Fibroblast of skin of right biceps (primary cell): ENCODE results near the gene HAVCR2.
A peak's percentile ranks its signal among the peaks of the same experiment; 100 is the strongest.

Experiments used
- DNase-seq: peaks from one replicate; pipeline ENCODE4 v3.0.0-alpha.2; 2013

HAVCR2 gene

DNA sequence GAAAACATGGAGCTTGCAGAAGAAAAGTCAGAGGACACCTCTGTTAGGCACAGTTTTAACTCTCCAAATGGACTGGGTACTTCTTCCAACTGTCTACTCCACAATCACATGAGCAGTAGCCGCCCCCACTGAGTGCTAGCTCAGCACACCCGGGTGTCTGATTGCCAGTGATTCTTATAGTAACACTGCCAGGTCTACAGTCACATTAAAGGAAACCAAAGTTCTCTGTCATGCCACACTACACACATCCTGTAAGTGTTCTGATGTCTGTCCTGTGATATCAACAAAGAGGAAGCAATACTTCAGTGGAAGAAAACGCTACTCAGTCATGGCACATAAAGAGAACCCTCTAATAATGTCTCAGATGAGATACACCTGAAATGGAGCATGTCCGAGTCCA is at the start of gene HAVCR2:
TSS of gene HAVCR2 (minus strand) at position 69 of the 400 bp plus-strand sequence. CDS start at position 8, 61 bp downstream.
- DNase-seq, result no peak

DNA sequence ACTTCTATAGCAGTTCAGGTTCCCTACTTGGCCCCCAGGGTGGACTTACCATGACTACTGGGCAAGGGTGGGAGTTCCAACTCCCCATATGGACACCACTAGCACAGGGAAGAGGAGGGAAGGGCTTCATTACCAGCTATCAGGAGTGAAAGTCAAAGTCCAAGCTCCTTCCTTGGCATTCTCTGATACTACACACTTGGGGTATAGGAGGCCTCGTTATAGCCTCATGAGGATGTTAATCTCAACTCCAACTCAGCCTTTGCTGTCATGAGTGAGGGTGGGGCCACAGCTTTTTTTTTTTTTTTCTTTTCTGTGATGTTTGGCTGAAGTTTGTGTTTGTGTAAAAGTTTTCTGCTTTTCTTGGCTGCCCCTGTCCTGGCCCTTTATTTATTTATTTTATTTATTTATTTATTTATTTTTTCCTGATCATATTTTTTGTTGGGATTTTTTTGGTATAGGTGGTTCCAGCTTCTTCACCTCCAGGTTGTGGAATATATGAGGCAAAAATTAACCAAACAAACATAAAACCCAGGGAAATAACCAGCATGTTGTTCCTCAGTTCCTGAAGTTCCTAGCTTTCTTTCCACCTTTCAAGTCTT is 48.5 kb upstream of the HAVCR2 start:
- DNase-seq, result no peak

DNA sequence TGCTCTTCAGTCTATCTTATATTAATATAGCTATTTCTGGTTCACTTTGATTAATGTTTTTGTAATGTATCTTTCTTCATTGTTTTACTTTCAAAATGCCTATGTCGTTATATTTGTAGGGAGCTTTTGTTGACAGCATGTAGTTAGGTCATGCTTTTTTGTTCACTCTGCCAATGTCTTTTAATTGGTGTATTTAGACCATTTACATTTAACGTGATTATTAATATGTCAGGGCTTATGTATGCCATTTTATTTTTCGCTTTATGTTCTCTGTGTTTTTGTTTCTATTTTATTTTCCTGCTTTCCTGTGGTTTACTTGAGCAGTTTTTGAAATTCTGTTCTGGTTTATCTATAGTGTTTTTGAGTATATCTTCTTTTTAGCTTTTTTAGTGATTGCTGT is 46.5 kb upstream of the HAVCR2 start:
- DNase-seq, result no peak

DNA sequence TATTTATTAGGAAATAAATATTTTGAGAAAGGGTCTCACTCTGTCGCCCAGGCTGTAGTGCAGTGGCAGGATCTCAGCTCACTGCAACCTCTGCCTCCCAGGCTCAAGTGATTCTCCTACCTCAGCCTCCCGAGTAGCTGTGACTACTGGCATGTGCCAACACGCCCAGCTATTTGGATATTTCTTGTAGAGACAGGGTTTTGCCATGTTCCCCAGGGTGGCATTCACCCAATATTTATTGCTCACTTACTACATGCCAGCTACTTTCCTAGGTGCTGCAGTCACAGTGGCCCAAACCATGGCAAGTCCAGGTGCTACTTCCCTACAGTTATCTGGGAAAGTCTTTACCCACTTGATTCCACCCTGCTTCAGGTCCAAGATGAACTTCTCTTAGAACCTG is 42.2 kb upstream of the HAVCR2 start:
- DNase-seq, result no peak

DNA sequence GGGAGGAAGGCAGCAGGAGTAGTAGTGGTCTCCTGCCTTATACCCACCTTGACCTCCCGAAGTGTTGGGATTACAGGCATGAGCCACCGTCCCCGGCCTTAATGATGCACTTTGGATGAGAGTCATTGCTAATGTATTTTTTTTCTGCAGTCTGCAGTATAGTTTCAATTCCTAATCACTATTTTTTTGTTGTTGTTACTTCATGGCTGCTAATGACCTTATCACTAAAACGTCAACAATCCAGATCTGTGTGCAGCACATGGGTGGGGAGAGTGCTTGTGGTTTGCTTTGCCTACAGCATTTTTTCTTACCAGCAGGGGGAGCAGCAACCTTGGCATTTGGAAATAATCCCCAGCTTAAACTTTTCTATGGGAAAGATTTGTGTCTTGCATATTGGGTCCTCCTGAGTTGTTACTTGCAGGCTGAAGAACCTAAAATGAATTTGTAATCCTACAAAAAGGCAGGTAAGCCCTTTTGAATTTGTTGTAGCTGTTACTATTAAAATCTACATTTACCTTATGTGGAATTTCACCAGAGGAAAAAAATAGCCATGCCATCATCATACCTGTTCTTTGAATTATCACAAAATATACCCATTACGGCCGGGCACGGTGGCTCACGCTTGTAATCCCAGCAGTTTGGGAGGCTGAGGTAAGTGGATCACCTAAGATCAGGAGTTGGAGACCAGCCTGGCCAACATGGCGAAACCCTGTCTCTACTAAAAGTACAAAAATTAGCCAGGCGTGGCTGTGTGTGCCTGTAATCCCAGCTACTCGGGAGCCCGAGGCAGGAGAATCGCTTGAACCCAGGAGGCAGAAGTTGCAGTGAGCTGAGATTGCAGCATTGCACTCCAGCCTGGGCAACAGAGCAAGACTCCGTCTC is 40.1 kb upstream of the HAVCR2 start:
- peak; percentile 63 for DNase-seq

DNA sequence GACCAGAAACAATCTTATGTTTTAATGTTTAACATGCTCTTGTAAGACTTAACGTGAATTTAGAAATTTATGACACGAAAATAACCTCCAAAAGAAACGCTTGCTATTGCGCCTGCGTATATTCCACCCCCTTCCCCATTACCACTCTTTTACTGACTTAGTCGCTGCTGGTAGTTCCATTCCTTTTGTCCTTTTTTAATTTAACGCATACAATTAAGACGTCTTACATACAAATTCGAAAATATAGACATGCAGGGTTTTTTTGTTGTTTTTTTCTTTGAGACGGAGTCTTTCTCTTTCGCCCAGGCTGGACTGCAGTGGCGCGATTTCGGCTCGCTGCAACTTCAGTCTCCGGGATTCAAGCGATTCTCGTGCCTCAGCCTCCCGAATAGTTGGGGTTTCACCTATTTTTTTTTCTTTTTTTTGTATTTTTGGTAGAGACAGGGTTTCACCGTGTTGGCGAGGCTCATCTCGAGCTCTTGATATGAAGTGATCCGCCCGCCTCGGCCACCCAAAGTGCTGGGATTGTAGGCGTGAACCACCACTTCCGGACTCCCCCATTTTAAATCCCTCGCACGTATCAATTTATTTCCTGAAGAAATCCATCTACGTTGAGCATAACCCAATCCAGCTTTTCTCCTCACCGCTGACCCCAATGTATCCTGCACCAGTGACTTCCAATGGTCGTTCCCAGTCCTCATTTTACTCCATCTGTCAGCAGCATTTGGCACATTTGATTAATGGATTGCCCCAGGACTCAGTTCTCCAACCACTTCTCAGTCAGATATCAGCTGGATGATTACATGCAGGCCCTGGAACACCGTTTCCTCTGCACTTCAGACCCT is 34.5 kb upstream of the HAVCR2 start:
- DNase-seq, result peak; percentile 50

DNA sequence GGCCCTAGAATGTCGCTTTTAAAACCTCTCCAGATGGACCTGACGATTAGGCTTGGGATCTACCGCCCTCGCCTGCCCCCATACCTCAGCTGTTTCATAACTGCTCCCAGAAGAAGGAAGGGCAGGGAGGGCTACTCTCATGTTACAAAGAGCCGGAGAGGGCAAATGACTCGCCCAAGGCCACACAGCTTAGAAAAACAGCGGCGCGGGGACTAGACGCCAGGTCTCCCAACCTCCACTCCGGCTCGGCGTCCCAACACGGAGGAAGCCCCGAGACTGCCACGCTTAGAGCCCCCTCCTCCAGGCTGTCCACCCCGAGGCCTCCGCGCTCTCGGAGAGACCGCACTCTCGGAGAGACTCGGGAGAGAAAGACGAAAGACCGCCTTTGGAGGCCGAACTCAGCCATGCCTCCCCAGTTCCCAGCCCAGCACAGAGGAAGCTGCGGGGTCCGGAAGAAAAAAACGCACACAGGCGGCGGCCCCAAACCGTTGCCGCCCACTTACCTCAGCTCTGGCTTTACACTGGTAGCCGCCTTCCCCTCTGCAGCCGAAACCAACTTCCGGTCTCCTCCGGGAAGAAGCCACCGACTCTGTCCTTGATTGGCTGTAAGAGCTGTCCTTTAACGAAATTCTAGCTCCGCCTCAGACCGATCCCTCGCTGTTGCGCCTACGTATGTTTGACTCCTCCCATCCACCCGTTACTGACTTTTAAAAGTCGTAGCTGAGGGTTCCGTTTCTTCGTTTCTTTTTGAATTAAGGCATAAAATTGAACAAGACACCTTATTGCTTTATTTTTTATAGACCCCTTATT is 33.7 kb upstream of the HAVCR2 start, which contains the start of gene MED7:
TSS of gene MED7 (minus strand) at position 549 of the 810 bp plus-strand sequence. CDS start 3,434 bp downstream, outside the sequence.
- peak; percentile 100 for DNase-seq

DNA sequence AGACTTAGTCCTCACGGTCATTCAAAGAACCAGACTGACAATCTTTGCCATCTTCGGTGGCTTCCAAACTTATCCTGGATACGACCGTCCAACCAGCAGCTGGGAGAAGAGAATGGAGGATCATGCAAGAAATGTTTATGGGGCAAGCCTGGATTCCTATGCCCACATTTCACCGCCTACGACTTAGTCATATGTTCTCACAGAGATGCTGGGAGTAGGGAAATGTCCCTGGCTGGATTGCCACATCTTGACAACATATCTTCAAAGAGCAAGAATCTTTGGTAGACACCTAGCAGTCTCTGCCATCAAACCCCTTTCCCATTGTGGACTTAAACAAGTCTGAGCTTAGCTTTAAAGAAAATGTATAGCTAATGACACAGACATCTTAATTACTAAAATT is 28.8 kb upstream of the HAVCR2 start:
- peak; percentile 4 for DNase-seq

DNA sequence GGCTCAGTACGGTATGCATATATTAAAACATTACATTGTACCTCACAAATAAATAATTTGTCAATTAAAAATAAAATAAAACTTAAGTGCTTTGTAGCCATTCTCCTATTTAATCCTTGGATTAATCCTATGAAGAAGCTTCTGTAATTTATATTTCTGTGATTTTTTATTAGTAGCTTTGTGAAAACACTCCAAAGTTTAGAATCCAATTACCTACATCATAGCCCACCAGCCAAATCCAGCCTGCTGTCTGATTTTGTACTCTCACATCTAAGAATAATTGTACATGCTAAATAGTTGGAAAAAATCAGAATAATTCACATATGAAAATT is 23.4 kb upstream of the HAVCR2 start:
- DNase-seq, result no peak

DNA sequence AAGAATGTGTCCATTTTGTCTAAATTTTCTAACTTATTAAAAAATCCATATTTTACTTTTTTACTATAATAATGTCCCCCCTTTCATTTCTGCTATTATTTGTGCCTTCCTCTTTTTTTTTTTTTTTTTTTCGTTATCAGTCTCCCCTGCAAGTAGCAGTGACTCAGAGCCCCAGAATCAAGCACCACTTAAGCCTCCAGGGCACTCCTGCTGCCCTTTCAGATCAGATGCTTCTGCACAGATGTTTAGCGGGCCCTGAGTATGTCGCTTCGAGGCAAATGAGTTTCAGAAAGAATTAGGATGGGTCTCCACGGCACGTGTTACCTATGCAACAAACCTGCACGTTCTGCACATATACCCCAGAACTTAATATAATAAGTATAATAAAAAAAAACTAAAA is 22.1 kb upstream of the HAVCR2 start:
- DNase-seq, result no peak

DNA sequence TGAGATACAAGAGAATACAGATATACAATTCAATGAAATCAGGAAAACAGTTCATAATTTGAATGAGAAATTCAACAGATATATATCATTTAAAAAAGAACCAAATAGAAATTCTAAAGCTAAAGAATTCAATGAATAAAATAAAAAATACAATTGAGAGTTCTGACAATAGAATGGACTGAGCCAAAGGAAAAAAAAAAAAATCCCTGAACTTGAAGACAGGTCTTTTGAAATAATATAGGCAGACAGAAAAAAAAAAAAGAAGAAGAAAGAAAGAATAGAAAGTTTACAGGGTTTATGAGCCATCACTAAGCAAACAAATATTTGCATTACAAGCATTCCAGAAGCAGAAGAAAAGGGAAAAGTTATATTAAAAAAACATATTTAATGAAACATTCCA is 12.9 kb upstream of the HAVCR2 start:
- no peak for DNase-seq

DNA sequence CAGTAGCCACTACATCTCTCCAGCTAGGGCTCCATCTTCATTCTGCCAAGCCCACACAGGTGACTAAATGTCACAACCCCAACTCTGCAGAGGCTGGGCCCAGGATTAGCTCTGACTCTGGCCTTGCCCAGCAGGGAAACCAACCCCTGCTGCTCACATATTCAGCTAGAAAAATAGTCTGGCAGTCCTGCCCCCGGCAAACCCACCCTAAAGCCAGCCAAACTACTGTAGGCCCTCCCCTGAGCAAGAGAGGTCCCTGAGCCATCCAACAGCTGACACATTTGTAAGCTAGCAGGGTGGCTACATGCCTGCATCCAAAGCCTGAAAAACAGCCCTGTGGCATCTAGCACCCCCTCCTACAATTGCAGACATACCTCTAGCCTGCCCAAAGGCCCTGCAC is 11.3 kb upstream of the HAVCR2 start:
- no peak for DNase-seq

DNA sequence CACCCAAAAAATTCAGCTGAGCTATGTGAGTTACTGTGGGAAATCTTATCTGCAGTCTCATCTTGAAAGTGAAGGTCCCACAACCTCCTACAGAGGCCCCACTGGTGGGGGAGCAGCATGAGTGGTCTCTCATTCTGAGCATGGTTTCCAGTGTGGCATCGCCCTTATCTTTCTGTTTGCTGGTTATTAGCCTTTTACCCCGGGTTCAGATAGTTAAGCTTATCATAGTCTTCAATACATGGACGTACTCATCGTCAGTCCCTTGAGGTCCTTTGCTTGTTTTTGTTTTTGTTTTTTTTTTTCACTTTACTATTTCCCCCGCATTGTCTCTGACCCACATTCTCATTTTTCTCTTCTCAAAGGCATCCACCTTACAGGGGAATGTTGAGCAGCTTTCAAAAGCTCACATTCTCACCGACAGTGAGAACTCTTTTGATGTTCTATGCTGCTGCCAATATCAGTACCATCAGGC is 7.7 kb upstream of the HAVCR2 start:
- no peak for DNase-seq

DNA sequence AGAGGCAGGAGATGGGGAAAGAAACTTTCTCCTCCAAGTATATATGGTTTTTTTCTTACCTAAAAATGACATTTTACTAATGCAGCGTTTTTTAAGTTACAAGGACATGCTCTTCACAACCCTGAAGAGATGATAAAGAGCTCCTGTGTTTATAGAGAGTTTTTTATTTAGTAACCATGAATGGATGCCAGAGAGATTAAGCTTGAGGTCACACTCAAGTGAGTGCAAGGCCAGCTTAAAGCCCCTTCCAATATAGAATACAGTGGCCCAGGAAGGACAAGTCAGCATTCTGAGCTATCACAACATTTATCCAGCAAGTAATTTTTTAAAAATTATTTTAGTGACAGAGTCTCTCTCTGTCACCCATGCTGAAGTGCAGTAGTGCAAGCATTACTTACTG is 6.7 kb upstream of the HAVCR2 start:
- DNase-seq, result no peak

DNA sequence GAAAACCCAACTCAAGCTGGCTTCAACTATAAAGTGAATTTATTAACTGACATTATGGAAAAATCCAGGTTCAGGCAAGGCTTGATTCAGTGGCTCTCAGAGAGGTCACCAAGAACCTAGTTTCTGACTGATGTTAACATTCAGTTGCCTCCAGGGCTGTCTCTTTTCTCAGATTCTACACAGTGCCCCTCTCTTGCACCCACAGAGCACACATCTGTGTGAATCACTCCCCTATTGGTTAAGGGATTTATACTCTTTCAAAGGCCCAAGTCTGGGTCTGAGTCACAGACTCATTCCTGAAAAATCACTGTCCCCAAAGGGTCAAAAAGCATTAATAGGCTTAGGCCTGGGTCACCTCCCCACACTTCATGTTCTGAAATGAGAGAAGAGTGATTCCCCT is 6.2 kb upstream of the HAVCR2 start:
- DNase-seq, result no peak

DNA sequence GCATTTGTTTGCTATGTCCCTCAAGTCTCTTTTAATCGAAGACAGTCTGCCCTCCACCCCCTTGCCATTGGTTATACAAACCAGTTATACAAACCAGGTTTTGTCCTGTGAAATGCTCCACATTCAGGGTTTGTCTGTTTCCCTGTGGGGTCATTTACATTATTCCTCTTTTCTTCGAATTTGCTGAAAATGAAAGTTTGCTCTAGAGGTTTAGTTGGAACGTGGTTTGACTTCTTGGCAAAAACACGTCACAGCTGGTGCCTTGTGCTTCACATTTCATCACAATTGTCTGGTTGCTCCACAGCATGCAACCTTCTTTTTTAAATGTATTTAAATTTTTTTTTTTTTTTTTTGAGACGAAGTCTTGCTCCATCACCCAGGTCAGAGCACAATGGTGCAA is 4.2 kb upstream of the HAVCR2 start:
- DNase-seq, result no peak

DNA sequence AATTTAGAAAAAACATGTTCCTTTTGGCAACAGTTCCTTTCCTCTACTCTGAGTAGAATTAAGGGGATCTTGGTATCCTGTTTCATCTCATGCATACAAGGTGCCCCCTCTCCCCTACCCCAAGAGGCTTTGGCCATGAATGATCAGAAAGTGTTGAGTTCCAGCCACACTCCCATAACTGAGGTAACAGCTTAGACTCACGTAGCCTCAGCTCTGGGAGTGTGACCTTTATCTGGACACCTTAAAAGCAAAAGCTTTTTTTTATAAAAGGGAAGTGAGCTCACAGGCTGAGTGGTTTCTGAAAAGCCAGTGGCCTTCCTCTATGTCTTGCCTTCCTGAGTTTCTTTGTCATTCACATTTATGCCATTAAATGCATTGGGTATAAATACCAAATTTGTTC is 900 bp upstream of the HAVCR2 start:
- no peak for DNase-seq

DNA sequence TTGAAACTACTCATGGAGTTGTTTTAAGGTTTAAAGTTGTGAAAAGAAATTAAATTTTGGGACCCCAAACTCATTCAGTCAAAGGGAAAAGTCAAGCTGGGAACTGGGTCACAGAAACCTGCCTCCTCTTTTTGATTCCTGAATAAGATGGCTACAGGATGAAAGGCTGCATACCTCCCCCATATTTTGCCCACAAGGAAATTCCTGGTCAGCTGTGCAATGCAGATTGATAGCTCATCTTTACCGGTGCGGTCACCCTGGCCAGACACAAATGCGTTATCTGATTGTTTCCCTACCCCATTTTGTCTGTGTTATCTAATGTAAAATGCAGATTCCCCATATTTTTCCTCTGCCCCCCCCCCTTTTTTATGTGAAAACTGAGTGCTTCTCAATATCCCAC is 1.3 kb downstream of the HAVCR2 start:
- peak; percentile 13 for DNase-seq

DNA sequence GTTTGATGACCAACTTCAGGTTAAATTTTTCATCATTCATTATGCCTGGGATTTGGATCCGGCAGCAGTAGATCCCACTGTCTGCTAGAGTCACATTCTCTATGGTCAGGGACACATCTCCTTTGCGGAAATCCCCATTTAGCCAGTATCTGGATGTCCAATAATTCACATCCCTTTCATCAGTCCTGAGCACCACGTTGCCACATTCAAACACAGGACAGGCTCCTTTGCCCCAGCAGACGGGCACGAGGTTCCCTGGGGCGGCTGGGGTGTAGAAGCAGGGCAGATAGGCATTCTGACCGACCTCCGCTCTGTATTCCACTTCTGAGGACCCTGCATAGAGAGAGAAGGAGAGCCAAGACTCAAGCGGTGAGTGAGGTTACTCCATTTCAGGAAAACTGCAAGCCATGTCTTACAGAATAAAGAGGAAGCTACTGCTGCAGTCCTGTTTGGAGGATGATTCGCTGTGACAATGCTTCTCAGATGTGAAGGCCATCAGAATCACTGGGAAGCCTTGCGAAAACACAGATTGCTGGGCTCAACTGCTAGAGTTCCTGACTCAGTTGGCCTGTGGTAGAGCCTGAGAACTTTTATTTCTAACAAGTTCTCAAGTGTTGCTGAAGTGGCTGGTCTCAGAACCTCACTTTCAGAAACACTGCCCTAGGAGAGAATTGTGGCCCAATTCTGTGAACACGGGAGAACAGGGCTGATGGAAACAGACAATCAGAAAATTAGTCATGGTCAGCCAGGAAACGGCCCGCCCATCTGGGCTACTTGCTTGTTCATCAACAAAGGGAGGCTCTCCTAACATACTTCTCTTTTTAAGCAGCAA is 2.0 kb downstream of the HAVCR2 start:
- peak; percentile 6 for DNase-seq

DNA sequence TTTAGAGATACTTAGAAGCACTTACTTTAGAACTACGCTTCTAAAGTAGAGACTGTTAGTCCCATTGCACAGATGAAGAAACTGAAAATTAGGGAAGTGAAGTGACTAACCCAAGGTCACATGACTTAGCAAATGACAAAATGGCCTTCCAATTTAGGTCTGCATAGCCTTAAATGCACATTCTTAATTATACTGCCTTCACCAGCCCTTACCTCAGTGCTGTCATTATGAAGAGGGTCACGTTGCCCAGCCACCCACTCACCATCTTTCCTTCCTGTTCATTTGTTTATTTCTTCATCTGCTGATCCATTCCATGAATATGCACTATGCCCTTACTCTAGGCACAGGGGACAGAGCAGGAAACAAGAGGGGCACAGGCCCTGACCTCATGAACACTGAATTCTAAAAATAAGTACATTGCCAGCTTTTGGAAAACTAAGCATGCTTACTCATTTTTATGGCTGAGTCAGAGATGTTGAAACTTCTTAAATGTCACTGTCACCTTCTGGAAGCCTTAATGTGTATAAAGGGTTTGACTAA is 8.6 kb downstream of the HAVCR2 start:
- peak; percentile 67 for DNase-seq

DNA sequence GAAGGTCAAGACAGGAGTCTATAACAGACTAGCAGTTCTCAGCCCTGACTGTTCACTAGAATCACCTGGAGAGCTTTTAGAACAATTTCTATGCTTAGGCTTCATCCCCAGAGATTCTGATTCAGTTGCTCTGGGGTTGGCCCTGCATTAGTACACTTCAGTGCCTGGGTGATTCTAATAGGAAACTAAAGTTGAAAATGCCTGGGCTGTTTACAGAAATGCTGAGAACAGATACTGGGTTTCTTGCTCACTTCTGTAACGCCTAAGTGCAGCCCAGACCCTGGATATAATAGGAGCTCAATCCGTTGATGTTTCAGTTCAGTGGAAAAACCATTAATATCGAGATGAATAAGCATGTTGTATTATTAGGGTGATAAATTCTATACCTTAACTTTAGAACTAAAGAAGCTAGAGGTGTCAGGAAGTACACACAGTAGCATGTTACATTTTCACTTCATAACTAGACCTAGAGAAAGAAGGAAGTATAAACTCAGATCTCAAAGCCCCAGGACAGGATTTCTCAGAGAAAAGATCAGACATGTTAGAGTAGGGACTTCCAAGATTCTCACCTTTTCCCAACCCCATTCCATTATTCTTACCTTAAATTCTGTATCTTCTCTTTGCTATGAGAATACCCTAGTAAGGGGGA is 20.4 kb downstream of the HAVCR2 start:
- DNase-seq, result no peak
